Measurements from ENCODE around the gene SLC39A11.

DNA sequence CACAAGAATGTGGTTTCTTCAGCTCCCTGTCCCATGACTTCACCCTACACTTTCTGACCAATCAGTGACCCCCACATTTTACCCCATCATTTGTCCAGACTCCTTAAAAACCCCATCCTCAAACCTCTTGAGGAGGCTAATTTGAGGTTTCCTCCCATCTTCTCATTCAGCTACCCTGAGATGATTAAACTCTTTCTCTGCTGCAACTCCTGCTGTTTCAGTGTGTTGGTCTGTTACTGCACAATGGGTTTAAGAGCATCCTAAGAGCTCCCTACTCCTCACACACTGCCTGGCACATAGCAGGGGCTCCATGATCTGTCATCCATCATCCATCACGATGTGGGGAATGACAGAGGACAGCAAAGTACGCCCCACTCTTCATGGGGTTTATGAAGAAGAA is 212.6 kb downstream of the SLC39A11 start:
- TF ChIP-seq, protein P1, sequence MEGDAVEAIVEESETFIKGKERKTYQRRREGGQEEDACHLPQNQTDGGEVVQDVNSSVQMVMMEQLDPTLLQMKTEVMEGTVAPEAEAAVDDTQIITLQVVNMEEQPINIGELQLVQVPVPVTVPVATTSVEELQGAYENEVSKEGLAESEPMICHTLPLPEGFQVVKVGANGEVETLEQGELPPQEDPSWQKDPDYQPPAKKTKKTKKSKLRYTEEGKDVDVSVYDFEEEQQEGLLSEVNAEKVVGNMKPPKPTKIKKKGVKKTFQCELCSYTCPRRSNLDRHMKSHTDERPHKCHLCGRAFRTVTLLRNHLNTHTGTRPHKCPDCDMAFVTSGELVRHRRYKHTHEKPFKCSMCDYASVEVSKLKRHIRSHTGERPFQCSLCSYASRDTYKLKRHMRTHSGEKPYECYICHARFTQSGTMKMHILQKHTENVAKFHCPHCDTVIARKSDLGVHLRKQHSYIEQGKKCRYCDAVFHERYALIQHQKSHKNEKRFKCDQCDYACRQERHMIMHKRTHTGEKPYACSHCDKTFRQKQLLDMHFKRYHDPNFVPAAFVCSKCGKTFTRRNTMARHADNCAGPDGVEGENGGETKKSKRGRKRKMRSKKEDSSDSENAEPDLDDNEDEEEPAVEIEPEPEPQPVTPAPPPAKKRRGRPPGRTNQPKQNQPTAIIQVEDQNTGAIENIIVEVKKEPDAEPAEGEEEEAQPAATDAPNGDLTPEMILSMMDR (conservative IDR thresholded peaks at IDR 0.05; ENCODE audit: low read depth, low read length), result no peak
- no peak for TF ChIP-seq EZH2 (IDR thresholded peaks at IDR 0.05; ENCODE audit: borderline replicate concordance, low read depth, low read length, poor library complexity, severe bottlenecking)
